CD14-positive monocyte (primary cell): ENCODE measurements around the gene CRMP1. TPM values are rescaled to one million over a fixed set of nuclear protein-coding genes. Genes with fewer than 3 reads are reported as not detected.
A peak's percentile ranks its signal among the peaks of the same experiment; 100 is the strongest.

Experiments used
- DNase-seq, 3 donors: peaks; one replicate each; pipeline ENCODE4 v3.0.0-alpha.2; 2011 to 2022
- H2AFZ ChIP-seq: 2 replicates; pipeline ENCODE4 v1.6.0; 2012; ENCODE audit warnings: mild to moderate bottlenecking, low read depth, low read length, inconsistent platforms; ENCODE audit not compliant: insufficient read depth, poor library complexity, severe bottlenecking
- H3K27ac ChIP-seq, 2 donors: 1 replicate in 1 of 2; 2 replicates in 1 of 2; pipeline ENCODE4 v1.5.1; 2012 to 2013; ENCODE audit warnings: low read length in 2 of 2, control low read depth in 1 of 2, inconsistent platforms in 1 of 2, low read depth in 1 of 2, mild to moderate bottlenecking in 1 of 2
- H3K27me3 ChIP-seq, 2 donors: one replicate each; pipeline versions ENCODE4 v1.6.0 to v1.6.1; 2011 to 2013; ENCODE audit warnings: low read length in 2 of 2; ENCODE audit not compliant: control insufficient read depth in 2 of 2, insufficient read depth in 2 of 2
- H3K36me3 ChIP-seq, 2 donors: replicated peaks in 1 of 2; 1 replicate in 1 of 2; 2 replicates in 1 of 2; pipeline versions ENCODE4 v1.5.1 to v1.6.1; 2012 to 2013; ENCODE audit warnings: low read length in 2 of 2, control low read depth in 1 of 2, inconsistent platforms in 1 of 2, mild to moderate bottlenecking in 1 of 2; ENCODE audit not compliant: insufficient read depth in 2 of 2, control insufficient read depth in 1 of 2
- H3K4me1 ChIP-seq, 2 donors: 1 replicate in 1 of 2; 2 replicates in 1 of 2; pipeline versions ENCODE4 v1.5.1 to v1.6.1; 2012 to 2013; ENCODE audit warnings: low read length in 2 of 2, control low read depth in 1 of 2, inconsistent platforms in 1 of 2, mild to moderate bottlenecking in 1 of 2, moderate library complexity in 1 of 2; ENCODE audit not compliant: insufficient read depth in 2 of 2, control insufficient read depth in 1 of 2
- H3K4me2 ChIP-seq: replicated peaks from 2 replicates; pipeline ENCODE3; 2012; ENCODE audit warnings: low read length, moderate library complexity, mild to moderate bottlenecking; ENCODE audit not compliant: poor library complexity, severe bottlenecking; ENCODE audit errors: extremely low read depth
- H3K4me3 ChIP-seq, 3 experiments: fragments of 200-600 bp in 1 of 3; sonication (generic) in 1 of 3; replicated peaks in 1 of 3; 1 replicate in 2 of 3; 2 replicates in 1 of 3; pipeline ENCODE4 v1.5.1; 2011 to 2013; ENCODE audit warnings: low read length in 3 of 3, mild to moderate bottlenecking in 3 of 3, control low read depth in 2 of 3, low read depth in 2 of 3, inconsistent platforms in 1 of 3, moderate library complexity in 1 of 3
- H3K79me2 ChIP-seq: 2 replicates; pipeline ENCODE4 v1.6.0; 2012; ENCODE audit warnings: mild to moderate bottlenecking, control low read depth, inconsistent platforms, low read length, moderate library complexity; ENCODE audit not compliant: insufficient read depth
- H3K9ac ChIP-seq: 2 replicates; pipeline ENCODE4 v1.6.0; 2017; ENCODE audit warnings: low read length, mild to moderate bottlenecking; ENCODE audit not compliant: insufficient read depth, poor library complexity, severe bottlenecking
- H3K9me3 ChIP-seq, 2 donors: replicated peaks in 1 of 2; 1 replicate in 1 of 2; 2 replicates in 1 of 2; pipeline versions ENCODE4 v1.5.1 to v1.6.1; 2012 to 2013; ENCODE audit warnings: low read length in 2 of 2, control low read depth in 1 of 2; ENCODE audit not compliant: control insufficient read depth in 1 of 2, insufficient read depth in 1 of 2
- H4K20me1 ChIP-seq: 2 replicates; pipeline ENCODE4 v1.6.0; 2012; ENCODE audit warnings: mild to moderate bottlenecking, low read length, control low read depth, moderate library complexity; ENCODE audit not compliant: insufficient read depth
- H3K27ac Mint-ChIP-seq, 7 donors: one replicate each; pipeline ENCODE4 v1.8.0; 2020; ENCODE audit warnings: mild to moderate bottlenecking in 7 of 7, mixed read lengths in 7 of 7, moderate library complexity in 6 of 7, inconsistent platforms in 2 of 7
- H3K27me3 Mint-ChIP-seq, 3 donors: one replicate each; pipeline ENCODE4 v1.8.0; 2021 to 2022; ENCODE audit warnings: low read depth in 3 of 3, mild to moderate bottlenecking in 3 of 3, mixed read lengths in 3 of 3, moderate library complexity in 3 of 3, inconsistent platforms in 1 of 3
- H3K36me3 Mint-ChIP-seq, 2 donors: one replicate each; pipeline ENCODE4 v1.8.0; 2020; ENCODE audit warnings: mixed read lengths in 2 of 2, inconsistent platforms in 1 of 2, mild to moderate bottlenecking in 1 of 2
- H3K4me1 Mint-ChIP-seq: one replicate; pipeline ENCODE4 v1.8.0; 2020; ENCODE audit warnings: mild to moderate bottlenecking, mixed read lengths
- H3K4me3 Mint-ChIP-seq, 2 donors: one replicate each; pipeline ENCODE4 v1.8.0; 2020; ENCODE audit warnings: mild to moderate bottlenecking in 2 of 2, mixed read lengths in 2 of 2, moderate library complexity in 1 of 2
- H3K9me3 Mint-ChIP-seq, 7 donors: one replicate each; pipeline ENCODE4 v1.8.0; 2020 to 2022; ENCODE audit warnings: mixed read lengths in 7 of 7, mild to moderate bottlenecking in 6 of 7, moderate library complexity in 6 of 7, inconsistent platforms in 2 of 7
- WGBS: methylation state at CpG from one replicate; pipeline ENCODE4 v1.1.5; 2013; ENCODE audit warnings: missing lambda C conversion rate; ENCODE audit not compliant: insufficient coverage; 5-methylcytosine and 5-hydroxymethylcytosine counted together
- intact Hi-C, 2 donors: fragments of 100-400 bp; cut with micrococcal nuclease; formaldehyde crosslinking; loops; one replicate each; pipeline versions ENCODE4 v1.15.0 to v1.15.1; 2023
- polyA plus RNA-seq, 3 donors: library from polyadenylated mRNA; depleted of rRNA in 1 of 3; unstranded in 2 of 3; stranded (reverse) in 1 of 3; fragments of 300-500 nt in 2 of 3; fragments of >200 nt in 1 of 3; fragmentation: Illumina TruSeq in 2 of 3; gene quantifications; 1 replicate in 2 of 3; 2 replicates in 1 of 3; pipeline ENCODE4 v1.2.3, GENCODE V29; 2012 to 2021
- TF ChIP-seq, protein P1 (sequence below): fragments of 200-600 bp; IDR thresholded peaks from one replicate; pipeline ENCODE4 v1.8.0; 2022; ENCODE audit warnings: antibody characterized with exemption, mild to moderate bottlenecking

The CRMP1 gene
- polyA plus RNA-seq, 3 donors = not detected

DNA sequence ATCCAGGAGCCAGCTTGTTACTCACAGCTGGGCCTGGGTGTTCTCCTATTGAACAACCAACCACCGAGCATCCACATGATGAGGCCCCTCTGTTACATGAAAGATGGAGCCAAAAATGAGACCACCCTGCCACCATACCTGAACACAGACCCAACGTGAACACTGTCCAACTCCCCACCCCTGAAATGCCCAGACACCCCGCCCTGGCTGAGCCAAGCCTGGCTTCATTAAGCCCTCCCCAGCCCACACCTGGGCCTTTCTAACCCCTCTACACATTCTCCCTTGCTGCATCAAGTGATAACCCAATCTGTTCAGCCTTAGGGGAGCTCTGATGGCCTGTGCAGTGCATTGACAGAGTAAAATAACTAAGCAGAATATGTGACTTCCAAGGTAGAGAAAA is 101.2 kb downstream of the CRMP1 start:
- no peak overlapping the region for H3K9ac ChIP-seq
- no peak for DNase-seq
- intact Hi-C loops = no loop called here
- H3K36me3 Mint-ChIP-seq = no peaks in the 10 kb centered on the region
- TF ChIP-seq, protein P1, sequence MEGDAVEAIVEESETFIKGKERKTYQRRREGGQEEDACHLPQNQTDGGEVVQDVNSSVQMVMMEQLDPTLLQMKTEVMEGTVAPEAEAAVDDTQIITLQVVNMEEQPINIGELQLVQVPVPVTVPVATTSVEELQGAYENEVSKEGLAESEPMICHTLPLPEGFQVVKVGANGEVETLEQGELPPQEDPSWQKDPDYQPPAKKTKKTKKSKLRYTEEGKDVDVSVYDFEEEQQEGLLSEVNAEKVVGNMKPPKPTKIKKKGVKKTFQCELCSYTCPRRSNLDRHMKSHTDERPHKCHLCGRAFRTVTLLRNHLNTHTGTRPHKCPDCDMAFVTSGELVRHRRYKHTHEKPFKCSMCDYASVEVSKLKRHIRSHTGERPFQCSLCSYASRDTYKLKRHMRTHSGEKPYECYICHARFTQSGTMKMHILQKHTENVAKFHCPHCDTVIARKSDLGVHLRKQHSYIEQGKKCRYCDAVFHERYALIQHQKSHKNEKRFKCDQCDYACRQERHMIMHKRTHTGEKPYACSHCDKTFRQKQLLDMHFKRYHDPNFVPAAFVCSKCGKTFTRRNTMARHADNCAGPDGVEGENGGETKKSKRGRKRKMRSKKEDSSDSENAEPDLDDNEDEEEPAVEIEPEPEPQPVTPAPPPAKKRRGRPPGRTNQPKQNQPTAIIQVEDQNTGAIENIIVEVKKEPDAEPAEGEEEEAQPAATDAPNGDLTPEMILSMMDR = no peak
- WGBS = 90% methylated on average over 3 of the region's 3 CpGs
- H3K4me1 ChIP-seq = no peaks in the 10 kb centered on the region
- no peaks in the 10 kb centered on the region for H3K4me1 Mint-ChIP-seq
- H3K27ac ChIP-seq = no peak overlapping the region
- no peak overlapping the region for H3K4me3 ChIP-seq
- no peaks in the 10 kb centered on the region for H3K27me3 ChIP-seq
- peaks cover 0 to 3% (median 0%) of the 10 kb centered on the region in 3 donors for H3K27me3 Mint-ChIP-seq
- H2AFZ ChIP-seq = no peak overlapping the region
- H4K20me1 ChIP-seq = no peaks in the 10 kb centered on the region
- no peak overlapping the region for H3K4me2 ChIP-seq
- no peaks in the 10 kb centered on the region for H3K79me2 ChIP-seq
- no peak overlapping the region for H3K4me3 Mint-ChIP-seq
- peaks cover 0 to 7% of the 10 kb centered on the region in 2 donors for H3K9me3 ChIP-seq
- no peaks in the 10 kb centered on the region for H3K36me3 ChIP-seq
- H3K9me3 Mint-ChIP-seq = peaks cover 4 to 10% (median 8%) of the 10 kb centered on the region in 7 donors
- H3K27ac Mint-ChIP-seq = no peak overlapping the region

DNA sequence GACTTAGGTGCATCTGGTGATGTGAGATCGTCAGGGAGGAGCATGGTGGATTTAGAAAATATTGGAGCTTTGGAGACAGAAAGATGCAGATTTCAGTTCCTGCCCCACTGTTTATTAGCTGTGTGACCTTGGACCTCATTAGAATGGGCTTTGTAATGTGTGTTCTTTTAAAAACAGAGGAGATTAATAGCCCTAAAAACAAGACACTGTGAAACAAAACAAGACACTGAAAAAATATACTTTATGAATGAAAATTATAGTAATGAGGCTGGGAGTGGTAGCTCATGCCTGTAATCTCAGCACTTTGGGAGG is 102.4 kb downstream of the CRMP1 start:
- intact Hi-C loops = no loop called here
- DNase-seq = no peak
- Histone ChIP-seq H3K4me1 (no peaks in the 10 kb centered on the region), H3K36me3 (no peaks in the 10 kb centered on the region), H3K9me3 (peaks cover 0 to 7% of the 10 kb centered on the region in 2 donors), H3K27me3 (no peaks in the 10 kb centered on the region), H3K4me3 (no peak overlapping the region), H2AFZ (no peak overlapping the region), H3K4me2 (no peak overlapping the region), H3K27ac (no peak overlapping the region), H4K20me1 (no peaks in the 10 kb centered on the region), H3K9ac (no peak overlapping the region), H3K79me2 (no peaks in the 10 kb centered on the region)
- WGBS = no CpG with 5 or more reads among the region's 1 CpG
- Mint-ChIP-seq H3K27me3 (peaks cover 0 to 3% (median 0%) of the 10 kb centered on the region in 3 donors), H3K27ac (peak overlapping the region in 2 of 7 donors; percentile 24 to 26), H3K9me3 (peaks cover 4 to 10% (median 6%) of the 10 kb centered on the region in 7 donors), H3K4me3 (no peak overlapping the region), H3K4me1 (no peaks in the 10 kb centered on the region), H3K36me3 (no peaks in the 10 kb centered on the region)
- TF ChIP-seq, protein P1 = no peak
